ENCODE results near the gene TMCC2. TPM values are rescaled to one million over a fixed set of nuclear protein-coding genes. Genes with fewer than 3 reads are reported as not detected.

TMCC2 gene
- total RNA-seq, 4 donors from 2014 or later = 0.53 to 4.1 (median 1.1) TPM

DNA sequence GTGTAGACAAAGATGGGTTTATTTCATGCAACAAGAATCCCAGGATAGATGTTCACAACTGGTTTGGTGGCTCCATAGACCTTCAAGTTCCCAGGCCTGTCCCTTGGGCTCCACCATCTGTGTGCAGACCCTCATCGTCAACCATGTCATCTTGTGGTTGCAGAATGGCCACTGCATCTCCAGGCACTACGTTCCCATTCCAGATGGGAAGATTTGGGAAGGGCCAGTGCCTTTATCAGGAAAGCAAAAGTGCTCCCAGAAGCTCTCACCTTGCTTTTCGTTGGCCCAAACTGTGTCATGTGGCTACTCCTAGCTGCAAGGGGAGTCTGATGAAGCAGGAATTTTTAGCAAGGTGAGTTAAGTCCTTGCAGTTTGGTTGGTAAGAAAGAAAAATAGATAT is 12.8 kb downstream of the TMCC2 start:
- Histone ChIP-seq H3K36me3 (no peaks in the 10 kb centered on the region), H3K4me3 (no peak overlapping the region), H3K9me3 (no peaks in the 10 kb centered on the region), H3K27me3 (no peaks in the 10 kb centered on the region), H3K27ac (no peak overlapping the region), H3K4me1 (no peaks in the 10 kb centered on the region)
- DNase-seq = peak in 1 of 3 donors; percentile 7
- no peak for TF ChIP-seq POLR2A (IDR thresholded peaks at IDR 0.05)
- TF ChIP-seq, protein P1, sequence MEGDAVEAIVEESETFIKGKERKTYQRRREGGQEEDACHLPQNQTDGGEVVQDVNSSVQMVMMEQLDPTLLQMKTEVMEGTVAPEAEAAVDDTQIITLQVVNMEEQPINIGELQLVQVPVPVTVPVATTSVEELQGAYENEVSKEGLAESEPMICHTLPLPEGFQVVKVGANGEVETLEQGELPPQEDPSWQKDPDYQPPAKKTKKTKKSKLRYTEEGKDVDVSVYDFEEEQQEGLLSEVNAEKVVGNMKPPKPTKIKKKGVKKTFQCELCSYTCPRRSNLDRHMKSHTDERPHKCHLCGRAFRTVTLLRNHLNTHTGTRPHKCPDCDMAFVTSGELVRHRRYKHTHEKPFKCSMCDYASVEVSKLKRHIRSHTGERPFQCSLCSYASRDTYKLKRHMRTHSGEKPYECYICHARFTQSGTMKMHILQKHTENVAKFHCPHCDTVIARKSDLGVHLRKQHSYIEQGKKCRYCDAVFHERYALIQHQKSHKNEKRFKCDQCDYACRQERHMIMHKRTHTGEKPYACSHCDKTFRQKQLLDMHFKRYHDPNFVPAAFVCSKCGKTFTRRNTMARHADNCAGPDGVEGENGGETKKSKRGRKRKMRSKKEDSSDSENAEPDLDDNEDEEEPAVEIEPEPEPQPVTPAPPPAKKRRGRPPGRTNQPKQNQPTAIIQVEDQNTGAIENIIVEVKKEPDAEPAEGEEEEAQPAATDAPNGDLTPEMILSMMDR (IDR thresholded peaks at IDR 0.05) = no peak

- TF ChIP-seq, protein P1 (IDR thresholded peaks at IDR 0.05) = no peak
- no peak for TF ChIP-seq POLR2A (IDR thresholded peaks at IDR 0.05)
- no peaks in the 10 kb centered on the region for H3K9me3 ChIP-seq
- no peak overlapping the region for H3K4me3 ChIP-seq
- DNase-seq = peak in 1 of 3 donors; percentile 32
- no peaks in the 10 kb centered on the region for H3K36me3 ChIP-seq
- peaks cover 0 to 9% (median 0%) of the 10 kb centered on the region in 4 donors for H3K4me1 ChIP-seq
- H3K27me3 ChIP-seq = no peaks in the 10 kb centered on the region
- H3K27ac ChIP-seq = no peak overlapping the region
These were observed 13.8 kb downstream of the TMCC2 start for GRCh38 chr1:205241366-205242030.

- DNase-seq = peak in 2 of 3 donors; percentile 28 to 29
- Histone ChIP-seq H3K4me1 (peaks cover 0 to 28% (median 0%) of the 10 kb centered on the region in 4 donors), H3K27ac (no peak overlapping the region), H3K27me3 (no peaks in the 10 kb centered on the region), H3K4me3 (no peak overlapping the region), H3K36me3 (no peaks in the 10 kb centered on the region), H3K9me3 (no peaks in the 10 kb centered on the region)
- TF ChIP-seq, protein P1 (IDR thresholded peaks at IDR 0.05) = no peak
- TF ChIP-seq POLR2A (IDR thresholded peaks at IDR 0.05) = no peak
These were observed 15.8 kb downstream of the TMCC2 start for GRCh38 chr1:205243350-205244191.

- no peaks in the 10 kb centered on the region for H3K36me3 ChIP-seq
- DNase-seq = peak in 1 of 3 donors; percentile 18
- H3K27ac ChIP-seq = no peak overlapping the region
- no peaks in the 10 kb centered on the region for H3K9me3 ChIP-seq
- peaks cover 0 to 36% (median 0%) of the 10 kb centered on the region in 4 donors for H3K4me1 ChIP-seq
- no peaks in the 10 kb centered on the region for H3K27me3 ChIP-seq
- TF ChIP-seq, protein P1 (IDR thresholded peaks at IDR 0.05) = no peak
- no peak for TF ChIP-seq POLR2A (IDR thresholded peaks at IDR 0.05)
- no peak overlapping the region for H3K4me3 ChIP-seq
These were observed 16.6 kb downstream of the TMCC2 start for GRCh38 chr1:205244384-205244783.

GRCh38 chr1:205245096-205245495 is 17.4 kb downstream of the TMCC2 start:
- H3K27me3 ChIP-seq = no peaks in the 10 kb centered on the region
- no peaks in the 10 kb centered on the region for H3K9me3 ChIP-seq
- TF ChIP-seq, protein P1 (IDR thresholded peaks at IDR 0.05) = no peak
- no peak for TF ChIP-seq POLR2A (IDR thresholded peaks at IDR 0.05)
- no peak overlapping the region for H3K4me3 ChIP-seq
- H3K27ac ChIP-seq = no peak overlapping the region
- DNase-seq = peak in 2 of 3 donors; percentile 10 to 19
- peaks cover 0 to 39% (median 0%) of the 10 kb centered on the region in 4 donors for H3K4me1 ChIP-seq
- H3K36me3 ChIP-seq = no peaks in the 10 kb centered on the region

All from Peyer's patch (tissue), 4 donors.